H1 (cell line): ENCODE measurements around the gene TRAF3. TPM values are rescaled to one million over a fixed set of nuclear protein-coding genes. Genes with fewer than 3 reads are reported as not detected.

Source experiments
- BACH1 ChIP-seq: IDR thresholded peaks from 2 replicates; pipeline ENCODE4 v1.6.1; 2012; ENCODE audit warnings: low read length, improper control_type of control experiment
- CHD1 ChIP-seq: IDR thresholded peaks from 2 replicates; pipeline ENCODE4 v1.6.1; 2012; ENCODE audit warnings: low read depth, low read length, improper control_type of control experiment
- CHD7 ChIP-seq: fragments of 300-600 bp; sonication (generic); IDR thresholded peaks from 2 replicates; pipeline ENCODE4 v1.7.1; 2012; ENCODE audit warnings: low read length, moderate library complexity, mild to moderate bottlenecking, inconsistent platforms; ENCODE audit not compliant: insufficient replicate concordance
- CREB1 ChIP-seq: IDR thresholded peaks from 2 replicates; pipeline ENCODE4 v1.6.1; 2012; ENCODE audit warnings: inconsistent platforms
- GABPA ChIP-seq: IDR thresholded peaks from 2 replicates; pipeline ENCODE4 v1.6.1; 2011; ENCODE audit warnings: mild to moderate bottlenecking, low read length, moderate library complexity, borderline replicate concordance; ENCODE audit not compliant: insufficient read depth
- HDAC2 ChIP-seq, 2 experiments: fragments of 300-600 bp in 1 of 2; sonication (generic) in 1 of 2; IDR thresholded peaks; 2 replicates each; pipeline ENCODE4 v1.6.1; 2011 to 2012; ENCODE audit warnings: low read depth in 2 of 2, low read length in 2 of 2, mild to moderate bottlenecking in 2 of 2, moderate library complexity in 2 of 2, borderline replicate concordance in 1 of 2, inconsistent platforms in 1 of 2
- JUN ChIP-seq: IDR thresholded peaks from 2 replicates; pipeline ENCODE4 v1.6.1; 2011; ENCODE audit warnings: low read depth, mild to moderate bottlenecking, improper control_type of control experiment, low read length
- POLR2A ChIP-seq, 2 experiments: IDR thresholded peaks; 1 replicate in 1 of 2; 2 replicates in 1 of 2; pipeline ENCODE4 v1.6.1; 2011; ENCODE audit warnings: low read depth in 2 of 2, low read length in 2 of 2, mild to moderate bottlenecking in 2 of 2; ENCODE audit errors: control extremely low read depth in 1 of 2
- POU5F1 ChIP-seq: IDR thresholded peaks from 2 replicates; pipeline ENCODE4 v1.6.1; 2011; ENCODE audit warnings: low read depth, mild to moderate bottlenecking, low read length, moderate library complexity
- RXRA ChIP-seq: IDR thresholded peaks from 2 replicates; pipeline ENCODE4 v1.6.1; 2011; ENCODE audit warnings: low read depth, mild to moderate bottlenecking, low read length, moderate library complexity; ENCODE audit not compliant: insufficient read depth
- SP1 ChIP-seq: IDR thresholded peaks from 2 replicates; pipeline ENCODE4 v1.6.1; 2011; ENCODE audit warnings: low read depth, low read length
- SP2 ChIP-seq: IDR thresholded peaks from 2 replicates; pipeline ENCODE4 v1.6.1; 2012; ENCODE audit warnings: mild to moderate bottlenecking, low read length, inconsistent platforms
- SUZ12 ChIP-seq: fragments of 200-600 bp; sonication (generic); IDR thresholded peaks from 2 replicates; pipeline ENCODE4 v1.6.1; 2012; ENCODE audit warnings: mild to moderate bottlenecking, inconsistent platforms, low read length, moderate library complexity, mixed read lengths
- polyA plus RNA-seq, 7 experiments: library from polyadenylated mRNA; depleted of rRNA in 3 of 7; stranded (reverse) in 5 of 7; unstranded in 2 of 7; fragments of >200 nt in 5 of 7; fragments of 200-250 nt in 2 of 7; gene quantifications; 1 replicate in 5 of 7; 2 replicates in 1 of 7; 4 replicates in 1 of 7; pipeline versions ENCODE4 v1.2.1 to v1.2.3, GENCODE V29; 2011 to 2013; ENCODE audit warnings: missing spikeins in 2 of 7, mixed read lengths in 2 of 7
- total RNA-seq: library from RNA; stranded (reverse); fragmentation: NEBNext Ultra II Directional; extraction: Animal tissue kit (Norgen Biotek cat#: 25700); gene quantifications from 2 replicates; pipeline ENCODE4 v1.2.1, GENCODE V29; 2021

The TRAF3 gene
- total and polyA plus RNA-seq, 2 of the 8 experiments (the other 6 are each of a cell fraction or from before 2014, with no cell fraction given): 5.8 to 12.1 TPM

GRCh38 chr14:102948698-102949061, 171.4 kb downstream of the TRAF3 start (continued):
- TF ChIP-seq CHD7 (no peak), POLR2A (IDR thresholded peaks at IDR 0.05; ENCODE audit: control extremely low read depth in 1 of 2, low read depth in 2 of 2, low read length in 2 of 2) (no peak), SUZ12 (no peak), HDAC2 (IDR thresholded peaks at IDR 0.05; ENCODE audit: borderline replicate concordance in 1 of 2, low read depth in 2 of 2, low read length in 2 of 2) (no peak), CREB1 (no peak), SP1 (no peak), SP2 (no peak), POU5F1 (no peak), CHD1 (no peak), GABPA (no peak), JUN (no peak), BACH1 (no peak), RXRA (no peak)
- TF ChIP-seq, all 59 proteins: peak for 0
